ENCODE data around the gene MTF1.
"Not testable (repeated sequence)": the region's sequence is repeated elsewhere in the genome, so short reads cannot be mapped to it uniquely, and the experiment has no call there.

Gene MTF1

DNA sequence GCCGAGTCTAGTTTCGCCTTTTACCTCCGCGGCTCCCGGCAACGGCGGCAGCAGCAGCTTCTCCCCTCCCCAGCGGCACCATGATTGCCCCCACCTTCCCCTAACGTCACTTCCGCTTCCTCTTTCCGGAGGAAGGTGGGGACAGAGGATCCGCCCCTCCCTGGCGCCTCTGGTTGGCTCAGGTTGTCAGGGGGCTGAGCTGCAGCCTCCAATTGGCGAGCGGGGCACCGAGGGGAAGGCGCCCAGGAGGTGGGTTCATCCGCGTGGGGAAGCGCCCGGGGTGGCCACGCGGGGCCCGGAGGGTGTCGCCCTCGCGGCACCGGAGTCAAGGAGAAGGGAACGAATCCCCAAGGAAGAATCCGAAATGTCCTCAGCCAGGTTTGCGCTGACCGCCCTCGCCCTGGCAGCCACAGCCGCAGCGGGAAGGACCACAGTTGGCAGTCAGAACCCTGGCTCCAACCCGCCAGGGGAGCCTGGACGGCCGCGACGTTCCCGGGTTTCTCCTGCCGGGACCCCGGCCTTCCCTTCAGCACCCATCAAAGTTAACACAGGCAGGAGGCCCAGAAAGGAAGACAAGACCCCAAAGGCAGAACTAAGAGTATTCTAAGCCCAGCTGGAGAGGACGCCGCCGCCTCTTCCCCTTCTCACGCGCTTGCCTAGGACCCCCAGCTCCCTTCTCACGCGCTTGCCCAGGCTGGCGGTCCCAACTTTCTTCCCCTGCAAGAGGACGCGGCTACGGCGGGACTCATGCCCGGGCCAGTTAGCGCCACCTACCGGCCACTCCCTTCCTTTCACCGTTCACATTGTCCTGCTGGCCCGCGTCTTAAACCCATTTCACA, at the start of gene MTF1:
Gene MTF1, minus strand, starts transcription at position 86 of the 839 bp plus-strand sequence. CDS start 1,934 bp downstream, outside the sequence.
- DNase-seq = peak; percentile 90 to 93

DNA sequence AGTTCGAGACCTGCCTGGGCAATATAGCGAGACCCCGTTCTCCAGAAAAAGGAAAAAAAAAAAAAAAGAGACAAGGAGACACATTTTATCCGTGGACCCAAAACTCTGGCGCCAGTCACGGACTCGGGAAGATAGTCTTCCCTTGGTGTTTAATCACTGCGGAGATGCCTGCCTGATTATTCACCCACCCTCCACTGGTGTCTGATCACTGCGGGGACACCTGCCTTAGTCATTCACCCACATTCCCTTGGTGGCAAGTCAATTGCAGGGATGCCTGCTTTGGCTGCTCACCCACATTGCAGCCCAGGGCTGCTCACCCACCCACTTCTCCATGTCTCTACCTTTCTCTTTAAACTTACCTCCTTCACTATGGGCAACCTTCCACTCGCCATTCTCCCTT, 49.1 kb upstream of the MTF1 start:
- DNase-seq = not testable (repeated sequence)

DNA sequence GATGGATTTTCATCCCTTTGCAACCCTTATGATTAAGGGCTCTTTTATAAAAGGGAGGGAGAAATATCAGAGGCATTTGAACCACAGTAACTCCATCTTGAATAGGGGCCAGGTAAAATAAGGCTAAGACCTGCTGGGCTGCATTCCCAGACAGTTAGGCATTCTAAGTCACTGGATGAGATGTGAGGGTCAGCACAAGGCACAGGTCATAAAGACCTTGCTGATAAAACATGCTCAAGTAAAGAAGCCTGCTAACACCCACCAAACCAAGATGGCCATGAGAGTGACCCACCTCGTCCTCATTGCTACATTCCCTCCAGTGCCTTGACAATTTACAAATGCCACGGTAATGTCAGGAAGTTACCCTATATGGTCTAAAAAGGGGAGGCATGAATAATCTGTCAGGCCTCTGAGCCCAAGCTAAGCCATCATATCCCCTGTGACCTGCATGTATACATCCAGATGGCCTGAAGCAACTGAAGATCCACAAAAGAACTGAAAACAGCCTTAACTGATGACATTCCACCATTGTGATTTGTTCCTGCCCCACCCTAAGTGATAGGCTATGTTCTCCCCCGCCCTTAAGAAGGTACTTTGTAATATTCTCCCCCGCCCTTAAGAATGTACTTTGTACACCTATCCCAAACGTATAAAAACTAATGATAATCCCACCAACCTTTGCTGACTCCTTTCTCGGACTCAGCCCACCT, 48.2 kb upstream of the MTF1 start:
- not testable (repeated sequence) for DNase-seq

DNA sequence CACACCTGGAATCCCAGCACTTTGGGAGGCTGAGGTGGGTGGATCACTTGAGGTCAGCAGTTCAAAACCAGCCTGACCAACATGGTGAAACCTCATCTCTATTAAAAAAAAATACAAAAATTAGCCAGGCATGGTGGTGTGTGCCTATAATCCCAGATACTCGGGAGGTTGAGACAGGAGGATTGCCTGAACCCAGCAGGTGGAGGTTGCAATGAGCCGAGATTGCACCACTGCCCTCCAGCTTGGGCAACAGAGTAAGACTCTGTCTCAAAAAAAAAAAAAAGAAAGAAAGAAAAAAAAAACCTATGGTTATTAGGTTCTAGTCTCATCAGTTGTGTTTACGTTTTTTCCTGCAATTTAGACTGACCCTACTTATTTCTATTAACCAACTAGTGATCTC, 47.2 kb upstream of the MTF1 start:
- not testable (repeated sequence) for DNase-seq

DNA sequence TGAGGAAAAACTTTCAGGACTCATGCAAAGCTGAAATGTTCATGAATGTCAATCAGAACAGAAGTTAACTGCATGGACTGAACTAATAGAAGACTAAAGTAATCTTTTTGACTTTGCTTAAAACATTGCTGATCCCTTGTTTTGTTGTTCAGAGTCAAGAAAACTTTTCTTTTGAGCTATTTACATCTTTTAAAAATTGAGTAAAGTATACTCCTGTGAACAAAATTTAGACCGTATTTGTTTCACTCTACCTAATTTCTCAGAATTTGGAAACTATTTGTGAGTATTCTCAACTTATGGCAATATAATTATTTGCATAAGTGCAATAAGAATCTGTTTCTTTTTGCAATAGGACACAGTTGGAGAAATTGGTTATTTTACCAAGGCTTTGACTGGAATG, 46.3 kb upstream of the MTF1 start:
- DNase-seq = no peak

DNA sequence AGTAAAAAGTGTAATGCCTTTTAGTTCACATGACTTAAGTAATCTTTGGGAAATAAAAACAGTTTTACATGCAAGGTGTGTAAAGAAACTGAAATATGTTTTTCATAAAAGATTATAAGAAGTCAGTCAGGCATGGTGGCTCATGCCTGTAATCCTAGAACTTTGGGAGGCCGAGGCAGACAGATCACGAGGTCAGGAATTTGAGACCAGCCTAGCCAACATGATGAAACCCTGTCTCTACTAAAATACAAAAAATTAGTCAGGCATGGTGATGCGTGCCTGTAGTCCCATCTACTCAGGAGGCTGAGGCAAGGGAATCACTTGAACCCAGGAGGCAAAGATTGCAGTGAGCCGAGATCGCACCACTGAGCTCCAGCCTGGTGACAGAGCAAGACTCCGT, 44.5 kb upstream of the MTF1 start:
- not testable (repeated sequence) for DNase-seq

DNA sequence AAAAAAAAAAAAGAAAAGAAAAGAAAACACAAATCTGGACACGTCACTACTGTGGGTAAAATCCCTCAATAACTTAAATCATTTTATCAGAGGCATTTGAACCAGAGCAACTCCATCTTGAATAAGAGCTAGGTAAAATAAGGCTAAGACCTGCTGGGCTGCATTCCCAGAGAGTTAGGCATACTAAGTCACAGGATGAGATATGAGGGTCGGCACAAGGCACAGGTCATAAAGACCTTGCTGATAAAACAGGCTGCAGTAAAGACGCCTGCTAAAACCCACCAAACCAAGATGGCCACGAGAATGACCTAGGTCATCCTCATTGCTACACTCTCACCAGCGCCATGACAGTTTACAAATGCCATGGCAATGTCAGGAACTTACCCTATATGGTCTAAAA, 43.6 kb upstream of the MTF1 start:
- DNase-seq = no peak

DNA sequence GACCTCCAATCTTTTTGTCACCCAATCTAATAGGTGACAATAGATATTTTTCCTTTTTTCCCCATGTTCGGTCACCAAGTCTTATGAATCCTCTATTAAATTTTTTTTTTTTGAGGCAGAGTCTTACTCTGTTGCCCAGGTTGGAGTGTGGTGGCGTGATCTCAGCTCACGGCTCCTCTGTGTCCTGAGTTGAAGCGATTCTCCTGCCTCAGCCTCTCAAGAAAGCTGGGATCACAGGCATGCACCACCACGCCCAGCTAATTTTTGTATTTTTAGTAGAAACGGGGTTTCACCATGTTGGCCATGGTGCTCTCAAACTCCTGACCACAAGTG, 42.5 kb upstream of the MTF1 start:
- no peak for DNase-seq

DNA sequence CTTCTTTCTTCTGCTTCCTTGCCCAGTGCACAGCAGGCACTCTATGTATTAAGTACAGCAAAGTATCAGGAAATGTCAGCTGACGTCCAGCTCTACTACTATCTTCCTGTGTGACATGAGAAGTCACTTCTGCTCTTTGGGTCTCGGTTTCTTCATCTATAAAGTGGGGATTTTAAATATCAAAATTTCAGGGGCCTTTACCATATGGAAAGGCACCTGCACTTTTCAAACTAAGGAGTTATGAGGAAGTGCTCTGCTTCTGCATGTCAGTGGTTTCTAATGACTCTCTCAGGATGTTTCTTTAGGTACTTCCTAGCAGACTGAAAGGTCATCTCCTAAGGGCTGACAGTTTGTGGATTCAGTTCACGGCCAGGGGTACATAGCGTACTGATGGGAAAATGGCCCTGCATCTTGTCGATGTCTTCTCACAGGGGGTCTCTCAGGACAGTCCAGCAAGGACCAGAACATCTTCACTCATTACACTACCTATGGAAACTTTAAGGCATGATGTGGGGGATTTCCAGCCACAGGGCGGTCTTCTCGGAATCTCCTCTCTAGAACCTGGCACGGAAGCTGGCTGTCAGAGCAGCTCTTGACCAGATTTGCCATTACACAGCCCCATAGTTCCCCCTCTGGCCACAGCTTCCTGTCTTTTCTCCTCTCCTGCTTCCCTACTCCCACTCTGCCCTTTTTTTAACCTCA, 42.0 kb upstream of the MTF1 start:
- DNase-seq = no peak

DNA sequence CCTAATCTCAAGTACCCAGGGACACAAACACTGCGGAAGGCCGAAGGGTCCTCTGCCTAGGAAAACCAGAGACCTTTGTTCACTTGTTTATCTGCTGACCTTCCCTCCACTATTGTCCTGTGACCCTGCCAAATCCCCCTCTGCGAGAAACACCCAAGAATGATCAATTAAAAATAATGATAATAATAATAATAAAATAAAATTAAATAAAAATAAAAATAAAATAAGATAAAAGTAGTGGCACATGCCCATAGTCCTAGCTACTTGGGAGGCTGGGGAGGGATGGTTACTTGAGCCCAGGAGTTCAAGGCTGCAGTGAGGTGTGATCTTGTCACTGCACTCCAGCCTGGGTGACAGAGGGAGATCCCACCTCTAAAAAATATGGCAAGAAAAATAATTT, 38.2 kb upstream of the MTF1 start:
- DNase-seq = not testable (repeated sequence)

DNA sequence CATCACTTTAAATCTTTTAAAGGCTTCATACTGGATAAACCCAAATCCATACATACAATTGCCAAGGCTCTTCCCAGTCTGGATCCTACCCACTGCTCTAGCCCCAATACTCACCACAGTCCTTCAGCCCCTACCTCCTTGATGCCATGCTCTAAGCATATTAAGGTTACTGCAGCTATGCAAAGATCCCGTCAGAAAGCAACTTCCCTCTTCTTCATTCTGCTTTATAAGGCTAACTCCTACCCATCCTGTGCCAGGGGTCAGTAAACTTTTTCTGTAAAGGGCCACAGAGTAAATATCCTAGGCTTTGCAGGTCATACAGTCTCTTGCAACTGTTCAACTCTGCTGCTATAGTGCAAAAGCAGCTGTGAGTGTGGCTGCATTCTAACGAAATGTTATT, 34.3 kb upstream of the MTF1 start:
- no peak for DNase-seq

DNA sequence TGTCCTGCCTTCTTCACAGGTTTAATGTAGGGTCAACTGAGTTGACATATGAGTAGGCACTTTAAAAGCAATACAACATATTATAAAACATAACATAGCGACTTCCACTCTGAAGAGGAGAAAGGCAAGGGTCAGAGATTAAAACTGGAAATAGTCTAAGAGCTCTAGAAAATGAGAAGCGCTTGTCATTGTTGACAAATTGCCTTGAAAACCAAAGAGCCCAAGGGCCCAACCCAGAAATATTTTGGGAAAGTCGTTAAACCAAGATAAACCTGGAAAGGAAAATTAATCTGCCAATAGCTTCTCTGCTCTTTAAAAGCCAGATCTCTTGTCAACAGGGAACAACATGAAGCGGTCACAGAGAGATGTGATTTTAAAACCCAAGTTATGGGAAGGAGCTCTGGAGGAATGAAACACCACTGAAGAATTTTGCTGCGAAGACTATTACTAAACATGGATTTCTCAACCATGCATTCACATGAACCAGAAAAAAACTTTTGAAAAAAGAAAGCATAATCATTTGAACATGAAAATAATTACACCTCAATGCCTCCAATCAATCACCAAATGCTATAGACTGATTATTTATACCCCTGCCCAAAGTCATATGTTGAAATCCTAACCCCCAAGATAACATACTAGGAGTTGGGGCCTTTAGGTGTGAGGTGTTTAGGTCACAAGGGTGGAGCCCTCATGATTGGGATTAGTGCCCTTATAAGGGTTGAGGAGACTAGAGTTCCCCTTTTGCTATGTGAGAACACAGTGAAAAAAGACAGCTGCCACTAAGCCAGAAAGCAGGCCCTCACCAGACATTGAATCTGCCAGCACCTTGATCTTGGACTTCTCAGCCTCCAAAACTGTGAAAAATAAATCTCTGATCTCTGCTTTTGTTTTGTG, 33.0 kb upstream of the MTF1 start:
- DNase-seq = no peak

DNA sequence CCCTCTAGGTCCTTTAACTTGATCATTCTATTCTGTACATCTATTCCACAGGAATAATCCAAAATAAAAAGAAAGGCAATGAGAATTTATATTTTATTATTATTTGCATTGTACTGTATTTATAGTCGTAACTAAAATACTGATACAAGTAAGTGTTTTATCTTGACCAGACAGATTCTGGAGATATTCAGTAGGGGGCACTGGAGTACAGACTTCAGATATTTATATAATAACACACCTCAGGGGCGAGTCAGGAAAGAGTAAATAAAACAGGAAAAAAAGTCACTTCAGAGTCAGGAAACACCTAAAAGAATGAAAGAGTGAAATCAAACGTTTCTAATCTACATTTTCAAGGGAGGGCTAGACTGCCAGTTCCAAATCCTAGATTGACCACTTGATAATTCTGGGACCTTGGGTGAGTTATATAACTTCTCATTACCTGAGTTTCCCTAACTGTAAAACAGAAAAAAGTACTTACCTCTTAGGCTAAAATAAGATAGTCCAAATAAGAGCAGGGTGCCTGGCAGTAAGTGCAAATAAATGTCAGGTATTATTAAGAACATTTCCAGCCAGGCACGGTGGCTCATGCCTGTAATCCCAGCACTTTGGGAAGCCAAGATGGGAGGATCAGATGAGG, 31.1 kb upstream of the MTF1 start:
- no peak for DNase-seq

DNA sequence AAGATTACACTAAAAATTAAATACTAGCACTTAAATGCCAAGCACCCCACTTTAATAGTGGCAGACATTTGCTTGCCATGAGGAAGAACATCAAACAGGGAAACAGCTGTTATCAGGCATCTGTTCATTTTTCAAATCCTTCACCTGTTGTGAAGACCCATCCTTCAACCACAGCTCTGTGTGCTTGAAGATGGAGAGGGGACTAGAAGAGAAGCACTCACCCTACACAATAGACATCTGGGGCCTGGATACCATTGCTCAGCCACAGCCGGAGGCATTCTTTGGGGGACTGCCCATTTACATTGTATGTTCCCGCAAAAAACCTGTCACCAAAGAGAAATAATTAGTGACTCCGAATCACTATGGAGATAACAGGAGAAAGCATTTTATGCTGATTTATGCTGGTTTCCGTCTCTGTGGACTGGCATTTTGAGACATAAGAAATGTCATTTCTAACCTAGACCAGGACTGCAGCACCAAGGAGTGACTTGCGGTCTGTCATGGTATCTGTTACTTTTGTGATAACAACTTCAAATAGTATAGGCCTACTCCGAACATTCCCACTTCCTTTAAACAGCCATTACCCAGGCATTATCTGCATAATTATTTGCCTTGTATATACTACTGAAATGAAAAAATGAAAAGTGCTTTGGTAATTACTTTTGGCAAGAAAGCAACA, 28.8 kb upstream of the MTF1 start:
- DNase-seq = no peak

DNA sequence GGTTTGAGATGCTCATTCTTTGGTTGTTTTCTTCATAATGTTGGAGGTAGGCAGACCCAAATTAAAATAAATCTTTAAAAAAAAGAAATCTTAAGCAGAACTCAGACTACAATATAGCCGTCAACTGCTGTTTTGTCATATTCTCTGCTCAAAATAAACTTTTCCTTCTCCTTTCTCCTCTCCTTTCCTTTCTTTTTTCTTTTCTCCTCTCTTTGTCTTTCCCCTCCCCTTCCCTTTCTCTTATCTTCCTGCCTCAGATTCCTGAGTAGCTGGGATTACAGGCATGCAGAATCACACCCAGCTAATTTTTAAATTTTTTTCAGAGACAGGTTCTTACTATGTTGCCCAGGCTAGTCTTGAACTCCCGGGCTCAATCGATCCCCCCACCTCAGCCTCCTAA, 24.8 kb upstream of the MTF1 start:
- DNase-seq = no peak

DNA sequence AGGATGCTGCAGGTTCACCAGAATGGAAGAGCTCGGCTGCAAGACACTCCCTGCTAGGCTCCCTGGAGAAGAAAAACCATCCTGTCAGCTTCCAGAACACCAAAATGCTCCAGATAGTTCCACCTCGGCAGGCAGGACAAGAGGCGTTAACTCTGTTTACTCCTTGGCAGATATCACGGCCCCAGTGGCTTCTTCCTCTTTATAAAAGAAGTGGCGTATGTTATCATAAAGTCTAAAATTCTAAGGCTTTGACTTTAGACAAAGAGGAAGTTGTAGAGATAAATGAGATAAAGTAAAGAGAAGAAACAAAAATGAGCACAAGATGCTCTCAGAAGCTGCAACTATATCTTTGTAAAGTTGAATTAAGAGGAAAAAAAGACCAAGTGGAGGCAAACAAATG, 24.3 kb upstream of the MTF1 start:
- DNase-seq = no peak

DNA sequence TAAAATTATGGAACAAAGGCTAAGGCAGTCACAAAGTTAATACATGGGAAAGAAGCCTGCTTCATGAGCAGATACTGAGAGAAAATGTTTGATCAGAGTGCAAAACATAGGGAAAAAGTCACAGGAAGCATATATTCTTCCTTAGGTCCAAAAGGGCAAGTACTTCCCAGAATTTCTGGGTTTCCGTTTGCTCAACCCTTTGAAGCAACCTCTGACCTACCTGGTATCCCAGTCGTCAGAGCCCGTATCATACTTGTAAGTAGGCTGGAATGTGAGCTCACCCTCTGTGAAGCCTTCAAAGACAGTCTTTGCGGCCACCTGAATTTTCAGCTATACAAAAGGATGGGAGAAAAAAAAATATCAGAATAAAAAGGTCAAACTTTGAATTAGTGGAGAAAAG, 20.5 kb upstream of the MTF1 start:
- no peak for DNase-seq

DNA sequence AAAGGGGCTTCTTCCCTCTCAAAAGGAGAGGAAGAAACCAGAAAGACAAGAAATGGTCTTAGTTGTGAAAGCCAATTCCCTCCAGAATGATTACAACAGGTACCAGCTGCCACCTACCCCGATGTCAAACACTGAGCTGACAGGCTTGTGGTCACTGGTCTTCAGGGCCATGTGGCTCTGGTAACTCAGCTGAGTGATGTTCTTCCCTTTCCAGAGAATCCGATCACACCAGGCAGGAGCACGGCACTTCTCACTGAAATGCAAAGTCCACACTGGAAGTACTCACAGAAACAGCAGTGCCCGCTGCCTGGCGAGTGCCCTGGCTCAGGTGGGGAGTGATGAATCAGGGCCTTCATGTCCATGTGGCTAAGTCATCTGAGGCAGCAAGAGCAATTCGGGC, 18.7 kb upstream of the MTF1 start:
- no peak for DNase-seq

DNA sequence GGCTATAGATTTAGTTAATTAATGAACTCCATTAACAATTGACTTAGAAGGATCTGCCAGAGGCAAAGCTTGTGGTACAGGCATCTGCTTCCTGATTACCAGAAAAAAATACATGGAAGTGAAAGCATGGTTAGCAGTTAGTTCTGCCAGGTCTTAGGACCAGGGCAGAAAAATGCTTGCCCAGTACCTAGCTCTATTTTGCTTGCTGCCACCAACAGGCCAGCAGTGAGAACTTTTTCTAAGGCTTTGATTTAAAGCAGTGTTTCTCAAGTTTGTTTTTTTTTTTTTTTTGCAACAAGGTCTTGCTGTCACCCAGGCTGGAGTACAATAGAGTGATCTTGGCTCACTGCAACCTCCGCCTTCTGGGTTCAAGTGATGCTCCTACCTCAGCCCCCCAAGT, 16.4 kb upstream of the MTF1 start:
- DNase-seq = no peak

DNA sequence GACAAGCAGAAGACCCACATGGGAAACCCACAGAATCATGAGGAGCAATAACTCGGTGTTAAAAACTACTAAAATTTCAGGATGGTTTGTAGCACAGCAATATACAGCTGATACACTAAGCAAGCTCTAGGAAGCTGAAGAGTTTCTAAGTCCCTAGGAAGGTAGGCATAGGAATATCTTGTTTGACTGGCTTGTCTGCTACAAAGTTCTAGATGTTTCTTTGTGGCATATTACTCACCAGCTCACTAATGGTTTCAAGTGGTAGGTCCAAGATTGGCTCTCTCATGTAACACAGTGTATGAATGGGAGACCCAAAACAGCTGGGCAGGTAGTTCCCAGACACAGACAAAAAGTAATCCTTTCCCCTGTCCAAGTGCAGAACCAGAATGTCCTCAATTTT, 13.3 kb upstream of the MTF1 start:
- DNase-seq = no peak

DNA sequence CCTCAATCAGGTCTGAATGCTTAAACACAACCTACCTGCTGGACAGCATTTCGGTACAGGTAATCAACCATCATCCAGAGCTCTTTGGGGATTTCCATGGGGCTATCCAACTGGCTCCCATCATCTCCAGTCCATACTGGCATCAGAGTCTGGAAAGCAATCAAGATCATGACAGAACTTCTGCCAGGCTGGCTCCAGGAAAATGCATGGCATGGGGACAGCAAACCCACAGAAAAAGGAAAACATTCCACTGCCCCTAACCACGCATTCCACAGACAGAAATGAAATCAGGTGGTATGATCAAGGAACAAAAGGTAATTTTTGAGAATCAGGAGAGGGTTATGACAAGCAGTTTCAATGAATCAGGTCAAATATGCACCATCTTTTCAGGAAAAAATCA, 9.1 kb upstream of the MTF1 start:
- DNase-seq = no peak

DNA sequence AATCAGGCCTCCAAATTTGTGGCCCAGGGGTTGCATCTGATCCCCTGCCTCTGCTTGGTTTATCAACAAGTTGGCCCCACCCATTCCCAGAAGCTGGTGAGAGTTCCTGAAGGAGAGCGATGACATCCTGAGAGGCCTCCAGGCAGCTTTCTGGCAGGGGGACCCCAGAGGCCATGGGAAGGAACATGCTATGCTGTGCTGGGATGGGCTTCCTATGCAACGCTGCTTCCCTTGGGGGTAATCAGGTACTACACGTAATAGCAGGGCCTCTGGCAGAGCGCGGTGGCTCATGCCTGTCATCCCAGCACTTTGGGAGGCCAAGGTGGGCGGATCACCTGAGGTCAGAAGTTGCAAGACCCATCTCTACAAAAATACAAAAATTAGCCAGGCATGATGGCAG, 8.4 kb upstream of the MTF1 start:
- DNase-seq = no peak

Data from NCI-H187 (cell line).